HG02678 (cell line): ENCODE measurements around the gene BCAS4.

Experiments used
- ATAC-seq: cut with Tn5 transposase; IDR thresholded peaks from one replicate; pipeline ENCODE4 v1.9.1; 2021; ENCODE audit warnings: mild to moderate bottlenecking, moderate library complexity; ENCODE audit not compliant: unreplicated experiment

BCAS4 gene

GRCh38 chr20:50898475-50898874 is 103.6 kb downstream of the BCAS4 start:
- ATAC-seq, result no peak

GRCh38 chr20:50900261-50900660 is 105.4 kb downstream of the BCAS4 start:
- ATAC-seq, result no peak

GRCh38 chr20:50901301-50901700 is 106.4 kb downstream of the BCAS4 start:
- no peak for ATAC-seq

DNA sequence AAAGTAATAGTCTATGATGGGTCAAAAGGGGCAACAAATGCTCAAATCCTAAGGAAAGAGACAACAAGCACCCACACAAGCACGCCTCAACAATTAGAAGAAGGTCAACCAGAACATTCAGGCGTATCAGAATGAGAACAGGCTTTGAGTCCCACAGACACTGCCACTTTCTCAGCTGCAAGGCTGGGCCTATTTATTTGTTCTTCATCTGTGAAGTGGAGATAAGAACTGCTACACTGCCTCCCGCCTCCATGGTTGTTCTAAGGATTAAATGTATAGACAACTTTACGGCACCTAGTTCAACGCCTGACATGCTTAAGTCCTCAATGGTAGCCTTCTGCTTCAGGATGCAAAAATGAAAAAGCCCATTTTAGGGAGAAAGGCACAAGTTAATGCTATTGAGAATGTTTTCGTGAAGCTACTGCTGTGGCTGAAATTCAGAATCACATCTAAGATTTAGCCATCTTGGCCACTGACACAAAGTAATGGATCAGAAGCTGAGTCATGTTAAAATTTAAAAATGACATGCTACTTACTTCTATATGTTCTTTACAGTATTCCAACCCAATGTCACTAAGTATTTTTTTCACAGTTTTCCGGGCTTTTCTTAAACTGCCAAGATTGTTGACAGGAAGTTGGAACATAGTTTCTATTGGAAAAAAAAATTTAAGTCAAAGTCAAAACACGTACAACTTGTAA is 108.6 kb downstream of the BCAS4 start:
- ATAC-seq, result no peak

GRCh38 chr20:50904067-50904570 is 109.3 kb downstream of the BCAS4 start:
- ATAC-seq, result no peak

DNA sequence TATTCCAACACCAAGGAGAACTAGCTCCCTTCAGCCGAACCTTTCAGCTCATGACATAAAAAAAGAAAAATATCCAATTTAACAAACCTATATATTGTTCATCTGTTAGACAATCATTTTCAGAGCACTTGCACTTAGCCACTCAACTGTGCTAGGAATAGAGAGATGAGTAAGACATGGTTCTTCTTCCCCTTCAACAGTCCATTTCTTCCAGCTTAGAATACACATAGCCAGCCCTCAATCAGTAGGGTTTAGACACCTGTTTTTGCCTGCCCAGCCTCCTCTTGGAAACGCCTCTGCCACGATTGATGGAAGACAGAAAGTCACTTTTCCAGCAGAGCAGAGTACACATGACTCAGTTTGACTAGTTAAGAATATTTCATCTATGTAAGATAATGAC is 114.6 kb downstream of the BCAS4 start:
- no peak for ATAC-seq

DNA sequence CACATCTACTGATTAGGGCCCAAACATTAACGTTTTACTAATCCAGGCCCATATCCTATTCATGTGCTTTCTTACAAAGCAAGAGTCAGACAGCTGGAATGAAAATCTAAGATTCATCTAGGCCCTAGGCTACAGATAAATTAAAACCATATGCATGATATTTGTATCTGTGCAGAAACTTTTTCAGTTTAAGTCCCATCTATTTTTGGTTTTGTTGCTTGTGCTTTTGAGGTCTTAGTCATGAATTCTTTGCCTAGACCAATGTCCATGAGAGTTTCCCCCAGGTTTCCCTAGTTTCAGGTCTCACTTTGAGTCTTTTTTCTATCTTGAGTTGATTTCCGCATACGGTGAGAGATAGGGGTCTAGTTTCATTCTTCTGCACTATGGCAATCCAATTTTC is 116.2 kb downstream of the BCAS4 start:
- no peak for ATAC-seq

DNA sequence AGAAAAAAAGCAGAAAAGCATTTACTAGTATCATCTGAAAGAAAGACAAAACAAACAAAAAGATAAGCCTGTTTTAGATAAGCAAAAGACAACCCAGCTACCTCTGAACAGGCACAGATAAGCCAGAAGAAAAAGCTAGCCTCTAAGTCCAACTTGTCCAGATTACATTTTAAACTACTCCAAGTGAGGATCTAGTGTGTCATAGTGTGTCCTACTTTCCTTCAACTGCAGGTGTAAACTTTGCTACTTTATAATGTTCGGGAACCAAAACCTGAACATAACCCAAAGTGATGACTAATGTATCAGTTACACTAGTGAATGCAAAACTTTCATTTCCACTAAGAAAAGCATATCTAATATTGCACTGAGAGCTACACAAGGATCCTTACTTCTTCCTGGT is 116.9 kb downstream of the BCAS4 start:
- ATAC-seq, result no peak

- ATAC-seq, result no peak
Measured at GRCh38 chr20:50913690-50914375, 119.0 kb downstream of the BCAS4 start.

GRCh38 chr20:50915424-50915823 is 120.6 kb downstream of the BCAS4 start:
- no peak for ATAC-seq

DNA sequence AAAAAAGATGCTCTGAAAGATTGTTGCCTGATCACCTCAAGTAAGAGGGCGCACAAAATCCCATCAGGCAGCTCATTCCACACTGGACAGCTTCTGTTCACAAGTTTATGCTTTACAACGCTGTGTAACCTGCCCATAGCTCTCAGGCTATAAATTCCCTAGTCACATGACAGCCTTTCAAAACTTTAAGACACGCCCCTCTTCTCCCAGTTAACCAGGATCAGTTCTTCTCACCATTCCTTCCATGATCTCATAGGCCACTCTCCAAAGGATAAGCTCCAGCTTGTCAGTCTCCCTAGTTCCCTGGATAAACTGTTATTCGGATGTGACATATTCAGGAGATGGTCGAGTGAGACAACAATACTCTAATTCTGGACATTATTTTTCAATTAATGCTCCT is 121.4 kb downstream of the BCAS4 start:
- ATAC-seq, result no peak

DNA sequence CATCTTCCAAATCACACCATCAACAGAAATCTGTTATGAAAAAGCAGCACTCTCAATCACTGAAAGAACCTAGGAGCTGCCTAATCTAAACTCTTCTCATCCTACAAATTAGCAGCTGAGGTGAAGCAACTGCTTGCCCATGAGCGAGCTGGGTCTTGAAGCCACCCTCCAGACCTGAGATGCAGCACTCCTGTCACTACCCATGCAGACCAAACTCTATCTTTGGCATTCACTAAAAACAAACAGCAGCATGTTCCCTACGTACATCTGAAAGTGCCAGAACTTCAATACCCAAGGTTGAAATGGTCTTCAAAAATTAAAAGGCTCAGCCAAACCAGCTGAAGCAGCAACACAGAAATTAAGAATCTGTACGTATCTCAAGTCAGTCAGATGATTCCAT is 122.1 kb downstream of the BCAS4 start:
- no peak for ATAC-seq

DNA sequence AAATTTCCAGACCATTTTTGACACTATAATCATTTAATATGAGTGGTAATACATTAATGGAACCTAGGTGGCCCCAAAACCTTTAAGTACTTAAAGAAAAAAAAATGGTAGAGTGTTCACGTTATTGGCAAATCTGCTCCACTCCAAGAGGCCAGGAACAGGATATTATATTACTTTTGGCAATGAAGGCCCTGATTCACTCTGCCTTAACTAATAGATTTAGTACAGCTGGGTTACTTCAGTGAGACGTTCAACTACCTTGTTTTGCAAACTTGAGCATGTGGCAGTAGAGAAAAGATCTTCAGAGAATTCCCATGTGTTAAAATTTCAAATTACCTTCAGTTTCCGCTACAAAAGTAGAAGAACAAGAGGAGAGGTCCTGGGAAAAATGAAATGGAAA is 123.5 kb downstream of the BCAS4 start:
- ATAC-seq, result no peak

- ATAC-seq, result no peak
Measured at GRCh38 chr20:50919567-50919966, 124.7 kb downstream of the BCAS4 start.

- no peak for ATAC-seq
Measured at GRCh38 chr20:50920997-50921396, 126.1 kb downstream of the BCAS4 start.

DNA sequence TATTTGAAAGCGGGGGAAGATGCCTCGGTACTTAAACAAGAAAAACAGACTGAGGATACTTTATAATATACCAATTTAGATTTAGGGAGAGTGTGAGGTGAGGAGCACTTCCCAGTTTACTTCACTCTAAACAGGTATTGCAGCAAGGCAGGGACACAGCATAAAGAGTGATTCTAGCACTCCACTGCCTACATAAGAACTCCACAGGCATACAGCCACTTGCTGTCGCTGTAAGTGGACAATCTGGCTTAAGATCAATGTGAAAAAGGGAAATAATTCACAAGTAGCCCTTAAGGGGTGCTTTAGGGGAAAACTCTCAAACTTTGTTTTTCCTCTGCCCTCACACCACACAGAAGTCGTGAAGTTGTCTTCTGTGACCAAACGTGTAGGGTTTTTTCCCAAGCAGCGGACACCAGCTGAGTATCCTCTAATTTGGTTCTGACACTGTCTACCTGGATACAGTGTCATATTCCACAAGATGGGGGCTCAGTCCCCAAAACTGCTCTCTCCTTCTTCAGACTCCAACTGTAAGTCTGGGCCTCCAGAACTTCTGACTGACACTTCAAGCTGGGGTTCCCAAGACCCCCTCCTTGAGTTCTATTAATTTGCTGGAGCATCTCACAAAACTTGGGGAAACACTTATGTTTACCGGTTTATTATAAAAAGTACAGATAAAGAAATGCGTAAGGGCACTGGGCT is 127.1 kb downstream of the BCAS4 start:
- ATAC-seq, result no peak

- no peak for ATAC-seq
Measured at GRCh38 chr20:50924261-50924920, 129.5 kb downstream of the BCAS4 start.

GRCh38 chr20:50926530-50926929 is 131.7 kb downstream of the BCAS4 start:
- ATAC-seq, result no peak
